Fibroblast of upper back skin (primary cell): ENCODE results near the gene SUSD1.
"Not testable (repeated sequence)": the region's sequence is repeated elsewhere in the genome, so short reads cannot be mapped to it uniquely, and the experiment has no call there.

Experiments
- DNase-seq: peaks from one replicate; pipeline ENCODE4 v3.0.0-alpha.2; 2013

Gene SUSD1

DNA sequence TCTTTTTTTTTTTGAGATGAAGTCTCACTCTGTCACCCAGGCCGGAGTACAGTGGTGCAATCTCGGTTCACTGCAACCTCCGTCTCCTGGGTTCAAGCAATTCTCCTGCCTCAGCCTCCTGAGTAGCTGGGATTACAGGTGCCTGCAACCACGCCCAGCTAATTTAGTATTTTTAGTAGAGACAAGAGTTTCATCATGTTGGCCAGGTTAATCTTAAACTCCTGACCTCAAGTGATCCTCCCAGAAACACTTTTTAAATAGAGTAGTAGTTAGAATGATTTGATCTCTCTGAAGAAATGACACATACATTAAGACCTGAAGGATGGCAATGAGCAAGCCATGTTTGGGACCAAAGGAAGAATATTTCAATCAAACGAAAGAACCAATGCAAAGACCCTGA, 46.7 kb downstream of the SUSD1 start:
- not testable (repeated sequence) for DNase-seq

- no peak for DNase-seq
These were observed 47.8 kb downstream of the SUSD1 start for GRCh38 chr9:112127281-112127680.

GRCh38 chr9:112125951-112126388, 49.1 kb downstream of the SUSD1 start:
- no peak for DNase-seq

DNA sequence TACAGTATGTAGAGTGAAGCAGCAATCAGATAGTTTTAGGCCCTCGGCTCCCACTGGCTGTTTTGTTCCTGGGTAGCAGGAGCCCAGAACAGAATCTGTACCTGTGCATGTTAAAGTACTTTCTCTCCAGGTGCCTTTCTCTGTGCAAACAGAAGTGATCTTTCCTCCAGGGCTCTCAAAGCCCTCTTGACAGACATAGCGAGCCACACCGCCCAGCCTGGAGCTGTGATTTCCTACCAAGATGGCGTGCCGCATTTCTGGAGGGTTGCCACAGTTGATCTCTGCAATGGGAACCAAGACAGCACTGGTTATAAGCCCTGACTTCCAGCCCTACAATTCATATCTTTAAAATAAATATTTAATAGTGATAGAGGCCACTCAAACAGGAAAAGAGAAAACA, 50.9 kb downstream of the SUSD1 start:
- DNase-seq: no peak

DNA sequence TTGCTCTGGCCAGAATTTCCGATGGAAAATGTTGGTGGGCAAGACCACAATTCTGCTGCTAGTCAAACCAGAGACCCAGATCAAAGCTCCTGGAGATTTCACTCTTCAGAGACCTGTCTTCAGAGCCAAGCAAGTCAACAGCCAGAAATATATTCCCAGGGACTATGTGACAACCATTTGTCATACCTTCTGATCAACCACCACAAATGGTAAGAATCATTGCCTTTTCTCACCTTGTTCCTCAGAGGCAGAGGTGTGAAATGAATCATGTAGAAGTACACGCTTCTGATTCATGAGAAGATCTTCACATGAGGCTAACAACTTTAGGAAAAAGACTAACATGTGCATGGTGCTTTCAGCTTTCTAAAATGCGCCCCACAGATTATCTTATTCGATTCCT, 53.5 kb downstream of the SUSD1 start:
- DNase-seq: no peak

DNA sequence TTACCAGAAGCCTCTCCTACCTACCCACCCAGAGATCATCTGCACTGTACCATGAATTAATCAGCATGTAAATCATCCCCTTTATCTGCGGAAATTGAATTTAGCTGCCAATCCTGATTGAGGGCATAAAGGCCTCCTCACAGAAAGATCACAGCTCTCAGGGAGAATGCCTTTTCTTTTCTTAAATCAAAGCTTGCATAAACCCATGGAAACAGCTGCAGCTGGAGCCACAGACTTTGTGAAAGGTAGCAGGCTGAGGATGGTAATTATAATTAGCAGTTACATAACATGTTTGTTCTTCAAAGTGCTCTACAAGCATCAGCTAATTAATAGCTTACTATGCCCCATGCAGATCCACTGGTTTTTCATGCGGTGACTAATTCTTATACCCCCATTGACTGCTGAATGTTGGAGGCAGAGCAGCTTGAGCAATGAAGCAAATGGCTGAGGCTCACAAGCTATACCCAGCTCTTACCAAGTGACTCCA, 54.6 kb downstream of the SUSD1 start:
- no peak for DNase-seq

- no peak for DNase-seq
These were observed 55.1 kb downstream of the SUSD1 start for GRCh38 chr9:112120030-112120341.

DNA sequence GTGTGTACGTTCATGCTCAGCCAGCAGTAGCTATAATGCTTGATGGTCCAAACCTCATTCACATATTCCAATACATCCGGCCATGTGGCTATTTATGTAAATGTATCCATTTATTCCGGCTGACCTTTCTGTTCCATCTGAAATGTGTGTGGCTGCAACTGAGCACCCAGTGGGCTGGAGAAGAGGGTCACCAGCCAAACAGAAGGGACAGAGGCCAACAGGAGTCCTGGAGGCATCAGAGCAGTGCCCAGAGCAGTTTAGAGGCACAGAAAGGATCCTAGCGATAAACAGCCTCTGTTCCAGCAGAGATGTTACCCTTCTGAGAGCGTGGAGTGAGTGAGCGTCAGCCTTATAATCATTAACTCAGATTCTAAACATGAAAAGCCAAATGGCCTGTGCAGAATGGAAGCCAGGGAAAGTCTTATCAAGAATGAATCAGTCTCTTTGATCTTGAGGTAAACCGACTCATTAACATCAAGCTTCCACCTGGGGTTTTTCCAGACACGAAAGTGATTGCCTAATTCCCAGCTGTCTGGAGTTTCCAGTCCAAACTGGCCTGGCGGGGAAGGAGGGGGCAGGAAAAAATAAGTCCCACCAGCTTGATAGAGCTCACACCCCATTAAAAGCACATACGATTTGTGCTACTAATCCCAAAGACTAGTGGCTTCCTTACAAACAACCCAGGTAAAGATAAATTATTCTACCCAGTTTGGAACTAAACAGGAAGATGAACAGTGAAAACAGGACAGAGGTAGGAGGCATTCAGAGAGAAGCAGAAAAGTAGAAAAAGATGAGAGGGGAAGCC, 55.7 kb downstream of the SUSD1 start:
- DNase-seq: no peak

GRCh38 chr9:112118009-112118408, 57.1 kb downstream of the SUSD1 start:
- DNase-seq: no peak

DNA sequence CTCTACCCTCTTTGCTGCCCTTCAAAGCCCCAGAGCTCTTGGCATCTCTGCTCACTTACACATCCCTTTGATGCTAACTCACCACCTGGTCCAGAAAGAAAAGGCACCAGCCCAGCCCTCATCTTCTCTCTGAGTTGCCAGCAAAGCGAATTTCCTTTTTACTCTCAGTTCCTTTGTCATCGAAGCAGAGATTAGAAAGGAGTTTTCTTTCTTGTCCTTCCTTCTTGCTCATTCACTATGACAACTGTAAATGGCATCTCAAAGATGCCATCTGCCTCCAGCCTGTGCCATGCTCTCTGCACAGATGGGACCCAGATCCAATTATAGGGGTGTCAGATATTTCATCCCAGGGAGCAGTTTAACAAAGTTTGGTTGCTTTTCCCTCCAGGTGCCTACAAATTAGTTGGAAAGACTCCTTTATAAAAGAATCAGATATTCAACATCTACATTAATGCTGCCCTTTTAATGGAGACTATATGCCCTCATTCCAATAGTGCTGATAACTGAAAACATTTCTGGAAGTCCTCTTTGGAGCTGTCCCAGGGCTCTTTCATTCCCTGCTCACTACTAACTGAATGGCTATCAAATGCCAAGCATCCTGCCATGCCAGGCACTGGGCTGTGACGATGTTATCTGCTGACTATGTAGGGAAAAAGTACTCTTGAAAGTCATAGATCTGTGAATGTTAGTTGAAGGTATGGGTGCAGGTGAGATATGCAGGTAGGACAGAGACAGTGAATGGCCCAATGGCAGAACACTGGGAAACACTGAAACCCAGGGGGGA, 58.9 kb downstream of the SUSD1 start:
- no peak for DNase-seq

DNA sequence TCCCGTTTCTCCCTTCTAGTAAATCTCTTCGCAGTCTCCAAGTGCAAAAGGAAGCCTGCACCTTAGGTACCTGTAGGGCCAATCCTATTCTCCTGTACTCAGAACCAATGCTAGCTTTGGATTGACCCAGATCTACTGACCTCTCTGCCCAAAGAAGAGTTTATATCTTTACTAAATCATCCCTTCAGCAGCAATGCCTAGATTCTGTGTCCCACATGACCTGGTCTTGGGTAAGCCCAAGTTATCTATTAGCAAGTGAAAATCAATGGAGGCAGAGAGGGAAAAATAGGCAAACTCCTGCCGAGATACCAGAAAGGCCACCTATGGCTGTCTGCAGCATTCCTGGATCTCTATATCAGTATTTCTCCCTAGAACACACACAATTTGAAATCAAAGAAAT, 60.0 kb downstream of the SUSD1 start:
- DNase-seq: no peak

GRCh38 chr9:112112941-112113681, 62.0 kb downstream of the SUSD1 start:
- peak; percentile 23 for DNase-seq

DNA sequence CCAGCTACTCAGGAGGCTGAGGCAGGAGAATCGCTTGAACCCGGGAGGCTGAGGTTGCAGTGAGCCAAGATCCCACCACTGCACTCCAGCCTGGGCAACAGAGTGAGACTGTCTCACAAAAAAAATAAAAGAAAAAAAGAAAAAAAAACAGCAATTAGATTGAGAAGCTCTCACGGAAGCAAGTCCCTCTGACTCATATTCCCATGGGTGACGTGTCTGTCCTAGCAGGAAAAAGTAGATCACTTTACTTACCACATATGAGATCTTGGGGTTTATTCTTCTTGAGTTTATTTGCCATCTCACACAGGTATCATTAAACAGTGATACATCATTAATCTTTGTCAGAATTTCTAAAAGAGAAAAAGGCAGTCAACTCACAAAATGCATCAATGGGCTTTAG, 62.6 kb downstream of the SUSD1 start:
- DNase-seq: peak; percentile 81

DNA sequence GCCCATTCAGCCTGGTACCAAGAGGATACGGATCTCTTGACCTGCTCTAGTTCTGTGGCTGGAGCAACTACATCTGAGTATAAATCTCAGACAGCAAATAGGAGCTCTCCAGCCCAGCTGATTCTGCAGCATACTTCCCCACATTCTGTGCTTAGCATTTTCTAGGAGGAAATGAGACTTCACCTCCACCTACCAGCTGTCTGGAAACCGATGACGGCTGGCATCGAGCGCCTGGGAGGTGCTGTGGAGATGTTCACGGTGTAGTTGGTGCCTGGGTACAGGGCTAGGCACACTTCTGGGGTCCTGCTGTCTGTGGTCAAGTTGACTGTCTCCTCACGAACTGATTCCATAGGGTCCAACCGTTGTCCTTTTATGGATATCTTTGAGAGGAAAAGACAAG, 63.6 kb downstream of the SUSD1 start:
- DNase-seq: no peak

- no peak for DNase-seq
These were observed 64.4 kb downstream of the SUSD1 start for GRCh38 chr9:112110777-112111113.

DNA sequence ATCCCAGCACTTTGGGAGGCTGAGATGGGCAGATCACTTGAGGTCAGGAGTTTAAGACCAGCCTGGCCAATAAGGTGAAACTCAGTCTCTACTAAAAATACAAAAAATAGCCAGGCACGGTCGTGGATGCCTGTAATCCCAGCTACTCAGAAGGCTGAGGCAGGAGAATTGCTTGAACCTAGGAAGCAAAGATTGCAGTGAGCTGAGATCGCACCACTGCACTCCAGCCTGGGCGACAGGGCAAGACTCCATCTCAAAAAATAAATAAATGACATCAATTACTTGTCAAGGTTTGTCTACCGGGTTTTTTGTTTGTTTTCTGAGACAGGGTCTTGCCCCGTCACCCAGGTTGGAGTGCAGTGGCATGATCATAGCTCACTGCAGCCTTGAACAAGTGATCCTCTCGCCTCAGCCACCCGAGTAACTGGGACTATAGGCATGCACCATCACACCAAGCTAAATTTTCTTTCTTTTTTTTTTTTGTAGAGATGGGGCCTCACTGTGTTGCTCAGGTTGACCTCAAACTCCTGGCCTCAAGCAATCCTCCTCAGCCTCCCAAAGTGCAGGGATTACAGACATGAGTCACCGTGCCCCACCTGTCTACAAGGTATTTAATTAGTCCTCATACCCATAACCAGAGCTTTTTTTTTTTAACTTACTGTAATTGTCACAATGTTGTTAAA, 64.9 kb downstream of the SUSD1 start:
- DNase-seq: no peak

DNA sequence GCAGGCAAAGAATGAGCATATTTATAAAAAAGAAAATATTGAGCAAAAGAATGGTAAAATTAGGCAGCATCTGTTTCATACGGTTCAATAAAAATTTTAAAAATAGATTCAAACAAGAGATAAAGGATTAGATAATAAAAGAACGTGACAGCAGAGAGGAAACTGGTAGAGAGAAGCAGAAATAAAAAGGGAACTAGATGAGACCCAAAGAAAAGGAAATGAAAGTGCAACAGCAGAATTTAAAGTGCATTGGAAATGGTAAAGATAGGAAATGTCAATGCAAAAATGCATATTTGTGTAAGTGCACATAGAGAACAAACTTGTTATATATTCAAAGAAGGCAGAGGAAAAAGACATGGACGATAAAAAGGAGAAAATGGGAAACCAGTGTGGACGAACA, 70.2 kb downstream of the SUSD1 start:
- DNase-seq: no peak

DNA sequence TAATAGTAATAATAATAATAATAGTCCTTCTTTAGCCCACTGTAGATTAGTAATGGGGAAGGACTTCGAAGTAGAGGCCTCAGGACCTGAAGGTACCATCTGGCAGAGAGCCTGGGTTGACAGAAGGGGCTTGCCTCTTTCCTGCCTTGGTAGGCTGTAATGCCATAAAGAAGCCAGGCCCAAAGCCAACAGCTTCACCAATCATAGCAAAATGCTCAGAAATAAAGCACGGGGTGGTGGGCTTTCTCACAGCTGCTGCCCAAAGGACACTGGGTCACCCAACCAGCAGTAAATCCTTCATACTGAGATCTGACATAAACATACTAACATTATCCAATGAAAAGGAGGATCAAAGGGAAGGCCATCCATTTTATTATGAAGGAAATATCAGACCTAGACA, 70.7 kb downstream of the SUSD1 start:
- DNase-seq: no peak

DNA sequence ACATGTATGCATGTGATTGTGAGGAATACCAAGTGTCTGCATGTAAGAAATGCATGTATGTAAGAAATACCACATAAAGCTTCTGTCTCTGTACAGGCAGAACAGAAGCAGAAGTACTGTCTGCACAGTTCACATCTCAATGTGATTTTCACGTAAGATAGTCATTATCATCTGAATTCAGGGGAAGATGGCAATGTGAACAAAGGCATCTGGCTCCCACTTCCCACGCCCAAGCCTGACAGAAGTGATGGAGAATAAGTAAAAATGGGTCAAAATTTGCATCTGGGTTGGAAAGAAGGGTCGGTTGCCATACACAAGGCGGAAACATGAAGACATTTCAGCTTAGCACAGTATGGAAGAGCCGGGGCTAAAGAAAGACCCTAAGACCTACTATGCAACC, 71.7 kb downstream of the SUSD1 start:
- no peak for DNase-seq

DNA sequence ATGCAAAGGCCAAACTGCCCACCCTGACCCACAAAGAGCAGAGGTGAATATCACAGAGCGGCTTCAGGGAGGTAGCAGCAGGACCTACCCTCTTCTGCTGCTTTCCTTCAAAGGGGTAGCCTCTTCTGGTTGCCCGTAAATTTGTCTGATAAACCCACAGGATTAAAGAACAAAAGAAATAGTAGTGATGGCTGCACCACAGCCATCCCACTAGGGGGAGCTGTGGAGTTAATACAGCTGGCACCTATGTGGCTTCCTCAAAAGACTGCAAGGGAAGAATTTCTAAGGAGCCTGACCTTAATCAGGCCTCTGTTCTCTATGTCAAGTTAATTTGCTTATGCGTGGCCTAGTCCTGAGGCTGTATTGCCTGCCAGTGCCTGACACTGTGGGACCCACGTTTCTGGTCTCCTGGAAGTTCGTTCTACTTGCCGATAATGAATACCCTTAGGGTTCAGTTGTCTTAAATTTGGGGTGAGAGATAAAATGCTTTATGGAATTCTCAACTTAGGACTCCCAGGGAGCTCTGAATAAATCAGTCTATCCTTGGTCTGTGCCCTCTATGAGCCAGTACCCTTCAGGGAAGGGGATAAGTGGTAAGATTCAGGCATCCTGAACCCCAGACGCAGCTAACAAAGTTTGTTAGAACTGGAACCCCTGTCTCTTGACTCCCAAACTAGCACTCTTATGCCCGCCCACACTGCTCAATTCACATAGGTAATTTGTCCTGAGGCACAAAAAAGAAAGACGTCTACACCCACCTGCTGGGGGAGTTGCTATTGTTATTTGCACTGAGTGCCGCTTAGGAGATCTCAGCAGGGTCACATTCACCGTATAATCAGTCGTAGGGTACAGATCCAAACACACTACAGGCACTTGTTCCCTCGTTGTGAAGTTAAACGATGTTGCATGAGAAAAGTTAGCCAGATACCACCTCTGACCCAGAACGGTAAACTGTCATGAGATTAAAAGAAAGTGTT, 77.1 kb downstream of the SUSD1 start:
- DNase-seq: peak; percentile 72

- DNase-seq: no peak
These were observed 80.0 kb downstream of the SUSD1 start for GRCh38 chr9:112094948-112095681.
